GM12874 (cell line): ENCODE results near the gene FCRL5.

ENCODE experiments used
- CTCF ChIP-seq: IDR thresholded peaks from 2 replicates; pipeline ENCODE4 v1.5.1; 2011; ENCODE audit warnings: low read depth, mild to moderate bottlenecking, control low read depth, low read length, moderate library complexity; ENCODE audit not compliant: insufficient read depth

FCRL5 gene

GRCh38 chr1:157472056-157472701, 80.1 kb downstream of the FCRL5 start:
- no peak for TF ChIP-seq CTCF

GRCh38 chr1:157471531-157471930, 80.8 kb downstream of the FCRL5 start:
- no peak for TF ChIP-seq CTCF

GRCh38 chr1:157469752-157470675, 82.3 kb downstream of the FCRL5 start:
- no peak for TF ChIP-seq CTCF

- no peak for TF ChIP-seq CTCF
Observed at GRCh38 chr1:157469300-157469699, 83.0 kb downstream of the FCRL5 start.

GRCh38 chr1:157466011-157466410, 86.3 kb downstream of the FCRL5 start:
- no peak for TF ChIP-seq CTCF
